ENCODE measurements around the gene NDUFAF3.

- TF ChIP-seq CTCF (IDR thresholded peaks at IDR 0.05) (no peak), POLR2A (IDR thresholded peaks at IDR 0.05) (no peak)
These were observed 6.2 kb upstream of the NDUFAF3 start for GRCh38 chr3:49015765-49016164.

Data from thyroid gland (tissue), 4 donors.